HPDE6-E6E7 (cell line): ENCODE data around the gene FGD6.
"Not testable (repeated sequence)": the region's sequence is repeated elsewhere in the genome, so short reads cannot be mapped to it uniquely, and the experiment has no call there.

Experiments used
- DNase-seq: peaks from one replicate; pipeline ENCODE4 v3.0.0; 2011; ENCODE audit warnings: missing footprints; ENCODE audit errors: extremely low spot score

The FGD6 gene

GRCh38 chr12:95178136-95178535 is 39.1 kb downstream of the FGD6 start:
- DNase-seq: no peak

DNA sequence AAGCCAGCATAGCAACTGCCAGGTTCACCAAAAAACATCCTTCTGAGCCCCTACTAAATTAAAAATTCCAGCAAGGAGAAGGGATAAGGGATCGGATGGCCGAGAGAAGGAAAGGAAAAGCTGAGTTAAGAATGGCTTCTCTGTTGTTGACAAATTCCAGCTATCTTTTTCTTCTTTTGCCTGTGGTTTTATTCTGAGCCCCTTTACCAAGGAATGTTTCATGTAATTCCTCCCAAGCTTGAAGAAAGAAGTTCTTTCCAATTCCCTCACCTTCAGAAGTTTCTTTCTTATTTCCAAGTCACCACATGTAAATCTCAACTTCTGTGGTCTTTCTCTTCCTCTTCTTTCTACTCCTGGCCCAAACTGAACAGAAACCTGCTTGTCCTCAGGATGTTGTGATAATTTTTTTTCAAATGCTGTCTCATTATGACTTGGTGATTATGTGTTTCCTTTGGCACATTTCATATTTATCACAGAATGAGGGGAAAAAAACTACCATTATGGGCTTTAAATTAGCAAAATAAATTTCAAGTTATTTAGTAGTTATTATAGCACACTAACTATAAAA is 40.0 kb downstream of the FGD6 start:
- DNase-seq: no peak

- DNase-seq: peak; percentile 56
Measured at GRCh38 chr12:95173392-95174251, 43.6 kb downstream of the FGD6 start.

DNA sequence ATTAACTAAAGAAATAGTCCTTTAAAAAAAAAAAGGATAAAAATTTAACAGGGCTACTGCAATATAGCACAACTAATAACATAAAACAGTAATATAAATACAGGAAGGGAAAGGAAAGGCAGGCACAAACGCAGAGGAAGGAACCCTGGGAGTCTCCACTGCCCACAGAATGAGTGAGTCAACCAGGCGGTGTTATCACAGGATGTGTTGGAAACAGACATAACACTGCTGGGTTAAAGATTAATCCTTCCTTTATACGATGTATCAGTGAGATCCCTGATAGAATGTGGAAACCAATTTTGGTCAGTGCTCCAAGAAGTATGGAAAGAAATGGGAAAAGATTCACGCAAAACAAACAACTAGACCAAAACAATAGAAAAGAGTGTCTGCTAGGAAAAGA is 47.9 kb downstream of the FGD6 start:
- DNase-seq: peak; percentile 86

DNA sequence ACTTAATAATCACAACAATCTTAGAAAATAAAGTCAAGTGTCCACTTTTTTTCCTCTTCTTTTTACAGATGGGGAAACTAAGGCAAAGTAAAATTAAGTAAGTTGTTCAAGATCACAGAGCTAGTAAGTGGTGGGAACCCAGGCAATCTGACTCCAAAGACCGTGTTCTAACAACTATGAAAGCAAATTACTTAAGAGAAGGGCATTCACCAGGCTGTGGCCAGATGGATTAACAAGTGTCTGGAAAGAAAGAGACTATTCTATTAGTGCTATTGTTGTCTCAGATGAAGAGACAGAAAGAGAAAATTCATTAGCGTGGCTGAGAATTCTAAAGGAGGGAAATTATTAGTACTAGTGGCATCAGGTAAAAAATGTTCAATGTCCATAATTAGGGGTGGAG is 48.5 kb downstream of the FGD6 start:
- DNase-seq: no peak

DNA sequence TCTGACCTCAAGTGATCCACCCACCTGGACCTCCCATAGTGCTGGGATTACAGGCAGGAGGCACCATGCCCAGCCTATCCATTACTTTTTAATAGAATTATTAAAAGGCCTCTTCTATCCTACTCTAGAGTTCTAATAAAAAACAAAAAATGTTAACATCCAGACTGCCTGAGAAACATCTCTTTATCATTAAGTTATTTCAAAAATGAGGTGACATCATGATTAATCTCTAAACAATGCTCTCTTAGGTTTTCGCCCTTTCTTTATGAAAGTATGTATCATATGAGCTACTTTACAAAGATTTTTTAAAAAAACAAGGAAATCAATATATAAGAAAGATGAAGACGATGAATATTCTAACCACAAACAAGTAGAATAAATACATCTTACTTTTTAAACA is 52.6 kb downstream of the FGD6 start:
- DNase-seq: no peak

DNA sequence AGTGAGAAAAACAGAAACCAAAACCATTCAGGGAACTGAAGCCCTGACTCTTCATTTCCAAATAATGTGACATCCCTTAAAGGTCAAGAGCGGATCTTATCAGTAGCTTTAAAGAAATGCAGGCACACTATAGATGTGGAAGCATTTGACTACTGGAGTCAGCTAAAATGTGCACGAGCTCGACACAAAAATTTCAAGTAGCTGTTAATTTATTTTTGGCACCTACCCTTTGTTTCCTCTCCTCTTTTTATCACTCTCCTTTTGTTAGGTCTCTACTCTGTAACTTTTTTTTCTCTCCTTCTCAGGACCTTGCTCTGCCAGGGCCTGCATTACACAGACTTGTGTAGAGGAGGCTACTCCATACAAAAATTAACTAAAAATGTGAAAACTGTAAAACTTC is 58.3 kb downstream of the FGD6 start:
- no peak for DNase-seq

GRCh38 chr12:95151821-95152220 is 65.4 kb downstream of the FGD6 start:
- peak; percentile 22 for DNase-seq

- no peak for DNase-seq
Measured at GRCh38 chr12:95151406-95151805, 65.9 kb downstream of the FGD6 start.

- DNase-seq: no peak
Measured at GRCh38 chr12:95150501-95150900, 66.8 kb downstream of the FGD6 start.

DNA sequence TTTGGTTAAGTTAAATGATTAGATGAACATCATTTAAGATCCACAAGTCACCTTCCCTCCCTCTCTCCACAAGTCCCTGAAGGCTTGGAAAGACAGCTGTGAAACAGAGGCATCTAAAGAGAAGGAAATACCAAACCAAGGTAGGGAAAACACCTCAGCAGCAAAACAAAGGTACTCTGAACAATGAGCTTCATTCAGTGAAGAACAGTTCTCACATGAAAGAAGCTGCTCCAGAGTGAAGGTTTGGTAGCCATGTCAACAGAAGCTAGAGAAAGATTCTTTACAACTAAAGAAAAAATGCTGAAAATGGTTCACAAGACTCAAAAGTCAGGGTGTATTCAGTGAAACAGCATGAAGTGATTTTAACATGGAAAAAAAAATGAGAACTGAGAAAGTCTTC is 69.4 kb downstream of the FGD6 start:
- no peak for DNase-seq

- no peak for DNase-seq
Measured at GRCh38 chr12:95146769-95147168, 70.5 kb downstream of the FGD6 start.

DNA sequence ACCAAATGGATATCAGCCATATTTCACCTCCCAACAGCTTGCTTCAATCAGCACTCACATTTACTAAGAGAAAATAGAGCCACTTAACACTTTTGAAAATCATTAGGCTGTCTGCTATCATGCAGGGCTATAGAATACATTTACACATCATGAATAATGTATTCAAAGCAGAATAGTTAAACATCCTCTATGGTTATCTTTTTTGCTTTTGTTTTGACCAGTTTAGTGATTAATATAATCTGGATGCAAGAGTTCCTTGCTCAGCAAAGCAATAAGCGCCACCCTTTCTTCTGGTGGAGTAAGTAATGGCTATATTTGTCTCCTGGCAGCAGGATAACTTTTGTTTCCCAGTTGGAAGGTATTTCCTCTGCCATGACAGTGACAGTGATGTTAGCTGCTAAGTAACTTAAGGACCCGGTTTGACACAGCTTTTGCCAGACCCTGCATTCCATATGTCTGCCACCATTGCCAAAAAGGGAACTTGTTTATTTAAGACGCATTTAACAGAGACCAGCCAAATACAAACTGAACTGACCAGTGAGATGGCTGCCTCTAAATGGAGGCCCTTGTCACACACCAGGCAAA is 73.6 kb downstream of the FGD6 start:
- DNase-seq: no peak

DNA sequence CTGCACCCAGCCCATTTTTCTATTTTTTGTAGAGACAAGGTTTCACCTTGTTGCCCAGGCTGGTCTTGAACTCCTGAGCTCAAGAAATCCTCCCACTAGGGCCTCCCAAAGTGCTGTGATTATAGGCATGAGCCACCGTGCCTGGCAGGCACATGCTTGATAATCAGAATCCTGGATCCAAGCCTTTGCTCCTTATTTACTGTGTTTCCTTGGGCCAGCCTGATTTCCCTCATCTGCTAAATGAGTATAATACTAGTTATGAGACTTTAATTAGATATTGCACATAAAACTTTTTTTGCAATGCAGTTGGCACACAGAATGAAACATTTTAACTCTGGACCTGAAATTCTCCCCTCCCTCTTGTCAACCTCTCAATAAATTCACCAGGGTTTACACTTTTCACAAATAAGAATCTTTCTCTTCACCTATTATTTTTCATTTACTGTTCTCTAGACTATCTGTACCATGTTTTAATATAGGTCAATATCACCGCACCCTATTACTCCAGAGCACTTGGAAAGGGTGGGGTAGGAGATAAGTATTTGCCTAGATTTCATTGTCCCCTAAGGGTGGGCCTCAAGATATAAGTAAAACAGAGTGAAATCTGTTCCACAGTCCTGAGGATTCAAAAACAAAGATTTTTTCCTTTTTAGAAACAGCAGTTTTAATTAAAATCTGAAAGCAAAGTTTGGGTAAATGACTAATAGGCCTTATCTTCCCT is 74.7 kb downstream of the FGD6 start:
- DNase-seq: no peak

GRCh38 chr12:95141310-95141709 is 76.0 kb downstream of the FGD6 start:
- no peak for DNase-seq

GRCh38 chr12:95138031-95138430 is 79.2 kb downstream of the FGD6 start:
- DNase-seq: not testable (repeated sequence)

GRCh38 chr12:95136598-95136997 is 80.7 kb downstream of the FGD6 start:
- no peak for DNase-seq

DNA sequence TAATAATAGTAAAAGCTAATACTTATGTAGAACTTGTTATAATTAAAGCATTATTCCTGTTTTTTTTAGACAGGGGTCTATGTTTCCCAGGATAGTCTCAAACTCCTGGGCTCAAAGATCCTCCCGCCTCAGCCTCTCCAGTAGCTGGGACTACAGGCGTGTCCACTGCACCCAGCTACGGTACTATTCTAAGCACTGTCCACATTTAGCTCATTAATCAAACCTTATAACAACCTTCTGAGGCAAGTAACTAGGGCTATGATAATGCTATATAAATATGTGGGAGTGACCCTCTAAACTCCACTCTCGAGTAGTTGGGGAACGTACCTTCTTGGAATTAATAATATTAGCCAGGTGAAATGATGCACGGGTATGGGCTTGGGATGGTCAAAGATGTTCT is 83.2 kb downstream of the FGD6 start:
- DNase-seq: no peak

DNA sequence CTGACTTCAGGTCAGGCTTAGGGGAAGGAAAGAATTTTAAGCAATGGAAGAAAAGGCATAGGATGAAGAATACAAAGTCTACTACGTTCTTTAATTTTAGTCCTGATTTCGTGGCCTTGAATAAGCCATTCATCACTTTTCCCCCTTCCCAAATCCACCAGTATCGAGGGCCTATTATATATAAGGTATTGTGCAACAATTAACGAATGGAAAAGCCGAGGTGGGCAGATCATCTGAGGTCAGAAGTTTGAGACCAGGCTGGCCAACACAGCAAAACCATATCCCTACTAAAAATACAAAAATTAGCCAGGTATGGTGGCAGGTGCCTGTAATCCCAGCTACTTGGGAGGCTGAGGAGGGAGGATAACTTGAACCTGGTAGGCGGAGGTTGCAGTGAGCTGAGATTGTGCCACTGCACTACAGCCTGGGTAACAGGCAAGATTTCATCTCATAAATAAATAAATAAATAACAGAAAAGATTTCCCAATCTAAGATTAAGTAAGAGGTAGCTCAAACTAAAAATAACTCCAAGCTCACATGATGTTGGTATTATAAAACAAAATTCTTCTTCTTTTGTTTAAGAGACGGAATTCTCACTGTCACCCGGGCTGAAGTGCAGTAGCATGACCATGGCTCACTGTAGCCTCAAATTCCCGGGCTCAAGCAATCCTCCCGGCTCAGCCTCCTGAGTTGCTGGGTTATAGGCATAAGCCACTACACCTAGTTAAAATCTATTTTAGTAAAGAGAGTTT is 85.5 kb downstream of the FGD6 start:
- DNase-seq: no peak

GRCh38 chr12:95130096-95130495 is 87.2 kb downstream of the FGD6 start:
- no peak for DNase-seq

GRCh38 chr12:95129115-95129514 is 88.2 kb downstream of the FGD6 start:
- DNase-seq: no peak

DNA sequence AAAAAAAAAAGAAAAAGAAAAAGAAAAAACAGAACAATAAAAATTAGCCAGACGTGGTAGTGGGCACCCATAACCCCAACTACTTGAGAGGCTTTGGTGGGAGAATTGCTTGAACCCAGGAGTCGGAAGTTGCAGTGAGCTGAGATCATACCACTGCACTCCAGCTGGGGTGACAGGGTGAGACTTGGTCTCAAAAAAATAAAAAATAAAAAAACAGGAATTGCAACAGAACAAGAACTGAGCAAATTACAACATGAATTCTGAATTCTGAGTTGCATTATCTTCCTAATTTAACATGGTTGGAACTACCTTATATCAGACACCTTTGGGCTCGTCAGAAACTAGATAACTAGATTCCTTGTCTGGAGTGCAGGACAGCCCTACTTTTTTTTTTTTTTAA is 90.5 kb downstream of the FGD6 start:
- no peak for DNase-seq
